HEK293 (cell line): ENCODE data around the gene MAP3K5.

Experiments
- CTCF ChIA-PET: fragments of 350-600 bp; formaldehyde crosslinking; extraction: SDS; loops from one replicate; lab custom pipeline; 2021; ENCODE audit warnings: antibody characterized with exemption; lab: Yijun Ruan, JAX
- POLR2A ChIA-PET: fragments of 300-600 bp; formaldehyde crosslinking; extraction: SDS; loops from one replicate; lab custom pipeline; 2020; ENCODE audit warnings: antibody characterized with exemption, inconsistent platforms; lab: Yijun Ruan, JAX
- H3K27ac ChIP-seq: fragments of 200-500 bp; sonication (Bioruptor generic); 2 replicates; pipeline ENCODE4 v1.5.1; 2014; ENCODE audit warnings: low read depth, low read length, control low read depth, inconsistent platforms; ENCODE audit errors: extremely low read depth
- H3K36me3 ChIP-seq, 2 experiments: fragments of 200-500 bp in 1 of 2; sonication (Bioruptor generic) in 1 of 2; 1 replicate in 1 of 2; 2 replicates in 1 of 2; pipeline ENCODE4 v1.5.1; 2014 to 2017; ENCODE audit warnings: inconsistent platforms in 2 of 2, low read length in 2 of 2; ENCODE audit not compliant: control insufficient read depth in 2 of 2, insufficient read depth in 1 of 2
- H3K4me1 ChIP-seq: fragments of 200-500 bp; sonication (Bioruptor generic); 2 replicates; pipeline ENCODE4 v1.5.1; 2014; ENCODE audit warnings: mild to moderate bottlenecking, low read length, inconsistent platforms; ENCODE audit not compliant: control insufficient read depth, insufficient read depth
- H3K4me3 ChIP-seq: 2 replicates; pipeline ENCODE4 v1.5.1; 2011; ENCODE audit warnings: low read depth, mild to moderate bottlenecking, control low read depth, low read length, moderate library complexity
- H3K9me3 ChIP-seq: fragments of 200-500 bp; sonication (Bioruptor generic); 2 replicates; pipeline ENCODE4 v1.5.1; 2014; ENCODE audit warnings: low read depth, low read length, inconsistent platforms; ENCODE audit not compliant: control insufficient read depth, insufficient read depth
- HOXA7 ChIP-seq: sonication (generic); formaldehyde crosslinking; IDR thresholded peaks from 2 replicates; pipeline ENCODE4 v1.8.1; 2022; ENCODE audit warnings: missing genetic modification reagents, borderline replicate concordance
- KLF10 ChIP-seq: fragments of 450-650 bp; IDR thresholded peaks from 2 replicates; pipeline ENCODE4 v1.5.1; 2018; ENCODE audit warnings: missing biosample characterization, mild to moderate bottlenecking, missing genetic modification characterization
- KLF9 ChIP-seq: fragments of 450-650 bp; formaldehyde crosslinking; IDR thresholded peaks from 2 replicates; pipeline ENCODE4 v1.5.1; 2016; ENCODE audit warnings: missing biosample characterization, missing genetic modification characterization, low read depth
- OVOL3 ChIP-seq: fragments of 450-650 bp; formaldehyde crosslinking; IDR thresholded peaks from 2 replicates; pipeline ENCODE4 v1.5.1; 2016; ENCODE audit warnings: missing biosample characterization, missing genetic modification characterization
- SCRT2 ChIP-seq: fragments of 450-650 bp; formaldehyde crosslinking; IDR thresholded peaks from 2 replicates; pipeline ENCODE4 v1.5.1; 2016; ENCODE audit warnings: missing biosample characterization, missing genetic modification characterization
- SETDB1 ChIP-seq: IDR thresholded peaks from one replicate; pipeline ENCODE4 v1.6.1; 2017; ENCODE audit warnings: mild to moderate bottlenecking, low read length, moderate library complexity, mixed read lengths; ENCODE audit not compliant: insufficient read length
- ZBTB17 ChIP-seq: fragments of 450-650 bp; formaldehyde crosslinking; IDR thresholded peaks from 2 replicates; pipeline ENCODE4 v1.5.1; 2016; ENCODE audit warnings: missing biosample characterization, missing genetic modification characterization
- ZBTB48 ChIP-seq: fragments of 450-650 bp; formaldehyde crosslinking; IDR thresholded peaks from 2 replicates; pipeline ENCODE4 v1.5.1; 2016; ENCODE audit warnings: missing biosample characterization, missing genetic modification characterization
- ZNF169 ChIP-seq: fragments of 450-650 bp; formaldehyde crosslinking; IDR thresholded peaks from 2 replicates; pipeline ENCODE4 v1.5.1; 2016; ENCODE audit warnings: missing biosample characterization, missing genetic modification characterization
- ZNF2 ChIP-seq: fragments of 450-650 bp; formaldehyde crosslinking; IDR thresholded peaks from 2 replicates; pipeline ENCODE4 v1.5.1; 2016; ENCODE audit warnings: missing biosample characterization, missing genetic modification characterization
- ZNF202 ChIP-seq: fragments of 450-650 bp; formaldehyde crosslinking; IDR thresholded peaks from 2 replicates; pipeline ENCODE4 v1.5.1; 2016; ENCODE audit warnings: missing biosample characterization, missing genetic modification characterization, borderline replicate concordance
- ZNF362 ChIP-seq: fragments of 450-650 bp; formaldehyde crosslinking; IDR thresholded peaks from 2 replicates; pipeline ENCODE4 v1.5.1; 2016; ENCODE audit warnings: missing biosample characterization, missing genetic modification characterization
- ZNF398 ChIP-seq: fragments of 450-650 bp; formaldehyde crosslinking; IDR thresholded peaks from 2 replicates; pipeline ENCODE4 v1.5.1; 2017; ENCODE audit warnings: missing biosample characterization, missing genetic modification characterization
- ZNF426 ChIP-seq: fragments of 450-650 bp; formaldehyde crosslinking; IDR thresholded peaks from 2 replicates; pipeline ENCODE4 v1.5.1; 2017; ENCODE audit warnings: missing biosample characterization, missing genetic modification characterization, mild to moderate bottlenecking, inconsistent platforms, moderate library complexity
- ZNF571 ChIP-seq: fragments of 450-650 bp; formaldehyde crosslinking; IDR thresholded peaks from 2 replicates; pipeline ENCODE4 v1.5.0; 2017; ENCODE audit warnings: missing biosample characterization, missing genetic modification characterization
- ZNF670 ChIP-seq: fragments of 450-650 bp; formaldehyde crosslinking; IDR thresholded peaks from 2 replicates; pipeline ENCODE4 v1.5.1; 2016; ENCODE audit warnings: missing biosample characterization, missing genetic modification characterization, low read depth
- ZSCAN16 ChIP-seq: fragments of 450-650 bp; formaldehyde crosslinking; IDR thresholded peaks from 2 replicates; pipeline ENCODE4 v1.5.1; 2016; ENCODE audit warnings: missing biosample characterization, missing genetic modification characterization

The MAP3K5 gene

GRCh38 chr6:136737871-136738691, 54.2 kb downstream of the MAP3K5 start:
- Histone ChIP-seq H3K27ac (no peak overlapping the region), H3K4me1 (peaks cover 9% of the 10 kb centered on the region), H3K4me3 (no peak overlapping the region), H3K36me3 (no peaks in the 10 kb centered on the region), H3K9me3 (no peaks in the 10 kb centered on the region)
- ChIA-PET POLR2A (no interaction called here), CTCF (interaction anchor here (0.6 kb wide), 1 partner anchor 365 kb away, joined by 4 read pairs; no protein-coding TSS in a partner anchor)
- no peak for TF ChIP-seq ZBTB17 (tag by site-specific recombination)
- TF ChIP-seq ZSCAN16 (tag by site-specific recombination) = no peak
- no peak for TF ChIP-seq OVOL3
- no peak for TF ChIP-seq HOXA7
- no peak for TF ChIP-seq SCRT2
- no peak for TF ChIP-seq ZNF169
- TF ChIP-seq ZNF362 (tag by site-specific recombination) = no peak
- TF ChIP-seq KLF10 (tag by site-specific recombination) = no peak
- no peak for TF ChIP-seq ZNF398 (tag by site-specific recombination)
- TF ChIP-seq ZNF670 = no peak

GRCh38 chr6:136737374-136737844, 54.9 kb downstream of the MAP3K5 start:
- ChIA-PET CTCF (interaction anchor here (0.6 kb wide), 1 partner anchor 55 kb away, joined by 3 read pairs; no protein-coding TSS in a partner anchor), POLR2A (no interaction called here)
- Histone ChIP-seq H3K4me1 (peaks cover 9% of the 10 kb centered on the region), H3K27ac (no peak overlapping the region), H3K4me3 (no peak overlapping the region), H3K36me3 (no peaks in the 10 kb centered on the region), H3K9me3 (no peaks in the 10 kb centered on the region)
- TF ChIP-seq ZNF2 (no peak), SETDB1 (no peak), KLF9 (tag by site-specific recombination) (no peak)

GRCh38 chr6:136736281-136736960, 55.9 kb downstream of the MAP3K5 start:
- H3K36me3 ChIP-seq = no peaks in the 10 kb centered on the region
- CTCF ChIA-PET = interaction anchor here (1.2 kb wide), 1 partner anchor 56 kb away, joined by 4 read pairs; the partner anchor contains the start of gene MAP3K5
- no peak overlapping the region for H3K4me3 ChIP-seq
- peaks cover 9% of the 10 kb centered on the region for H3K4me1 ChIP-seq
- POLR2A ChIA-PET = interaction anchor here (0.6 kb wide), 1 partner anchor 20 kb away, joined by 3 read pairs; no protein-coding TSS in a partner anchor
- TF ChIP-seq ZBTB48 (tag by site-specific recombination) (no peak), ZNF202 (tag by site-specific recombination) (no peak), ZNF426 (tag by site-specific recombination) (no peak), HOXA7 (no peak), ZNF571 (no peak)
- H3K27ac ChIP-seq = no peak overlapping the region
- H3K9me3 ChIP-seq = no peaks in the 10 kb centered on the region
